Measurements from ENCODE around the gene IQGAP1. TPM values are rescaled to one million over a fixed set of nuclear protein-coding genes. Genes with fewer than 3 reads are reported as not detected.

IQGAP1 gene
- total RNA-seq, 4 donors from 2014 or later: 202 to 243 (median 231) TPM

- intact Hi-C loops (cut with DNase I; ENCODE audit: low total_unique reads): no loop called here
- H3K4me3 ChIP-seq (ENCODE audit: low read depth, poor library complexity, severe bottlenecking): no peak overlapping the region
- DNase-seq (ENCODE audit: low spot score in 2 of 2): no peak
- TF ChIP-seq CTCF (IDR thresholded peaks at IDR 0.05): no peak
- no peak for TF ChIP-seq POLR2A (IDR thresholded peaks at IDR 0.05)
- WGBS, 2 donors: 98 to 99% methylated on average over 3 of the region's 3 CpGs
Observed at GRCh38 chr15:90471126-90471525, 83.1 kb downstream of the IQGAP1 start.

- intact Hi-C loops (cut with DNase I; ENCODE audit: low total_unique reads): no loop called here
- TF ChIP-seq CTCF (IDR thresholded peaks at IDR 0.05): no peak
- TF ChIP-seq POLR2A (IDR thresholded peaks at IDR 0.05): no peak
- 93 to 94% methylated on average over 4 of the region's 4 CpGs for WGBS, 2 donors
- DNase-seq (ENCODE audit: low spot score in 2 of 2): no peak
- H3K4me3 ChIP-seq (ENCODE audit: low read depth, poor library complexity, severe bottlenecking): no peak overlapping the region
Observed at GRCh38 chr15:90471769-90472168, 83.7 kb downstream of the IQGAP1 start.

- WGBS, 2 donors: 44 to 55% methylated on average over 8 of the region's 8 CpGs
- intact Hi-C loops (cut with DNase I; ENCODE audit: low total_unique reads): no loop called here
- no peak for TF ChIP-seq POLR2A (IDR thresholded peaks at IDR 0.05)
- no peak for TF ChIP-seq CTCF (IDR thresholded peaks at IDR 0.05)
- no peak overlapping the region for H3K4me3 ChIP-seq (ENCODE audit: low read depth, poor library complexity, severe bottlenecking)
- no peak for DNase-seq (ENCODE audit: low spot score in 2 of 2)
Observed at GRCh38 chr15:90478846-90479481, 90.9 kb downstream of the IQGAP1 start.

GRCh38 chr15:90479656-90480055 lies 91.6 kb downstream of the IQGAP1 start:
- 65 to 76% methylated on average over 5 of the region's 5 CpGs for WGBS, 2 donors
- TF ChIP-seq POLR2A (IDR thresholded peaks at IDR 0.05) (no peak), CTCF (IDR thresholded peaks at IDR 0.05) (no peak)
- intact Hi-C loops (cut with DNase I; ENCODE audit: low total_unique reads): no loop called here
- no peak overlapping the region for H3K4me3 ChIP-seq (ENCODE audit: low read depth, poor library complexity, severe bottlenecking)
- no peak for DNase-seq (ENCODE audit: low spot score in 2 of 2)

- WGBS, 2 donors: 72 to 75% methylated on average over 3 of the region's 3 CpGs
- no peak overlapping the region for H3K4me3 ChIP-seq (ENCODE audit: low read depth, poor library complexity, severe bottlenecking)
- DNase-seq (ENCODE audit: low spot score in 2 of 2): no peak
- intact Hi-C loops (cut with DNase I; ENCODE audit: low total_unique reads): no loop called here
- TF ChIP-seq CTCF (IDR thresholded peaks at IDR 0.05) (no peak), POLR2A (IDR thresholded peaks at IDR 0.05) (no peak)
Observed at GRCh38 chr15:90481023-90481422, 93.0 kb downstream of the IQGAP1 start.

All from lower leg skin (tissue), 4 donors.